WERI-Rb-1 (cell line): ENCODE data around the gene RBM42.
"Not testable (repeated sequence)": the region's sequence is repeated elsewhere in the genome, so short reads cannot be mapped to it uniquely, and the experiment has no call there.

Source experiments
- DNase-seq: peaks from one replicate; pipeline ENCODE4 v3.0.0-alpha.2; 2020
- H3K27ac ChIP-seq: fragments of 250-450 bp; sonication (Bioruptor Pico); 2 replicates; pipeline ENCODE4 v1.5.1; 2020; ENCODE audit warnings: mild to moderate bottlenecking, moderate library complexity
- H3K27me3 ChIP-seq: fragments of 250-450 bp; sonication (Bioruptor Pico); 2 replicates; pipeline ENCODE4 v1.5.1; 2021; ENCODE audit warnings: mild to moderate bottlenecking, low read depth, moderate library complexity; ENCODE audit not compliant: insufficient read depth, severe bottlenecking
- H3K36me3 ChIP-seq: fragments of 250-450 bp; sonication (Bioruptor Pico); 2 replicates; pipeline ENCODE4 v1.5.1; 2020; ENCODE audit warnings: mild to moderate bottlenecking, moderate library complexity
- H3K4me3 ChIP-seq: 2 replicates; pipeline ENCODE4 v1.5.1; 2011; ENCODE audit warnings: low read depth, mild to moderate bottlenecking, control low read depth, low read length
- H3K9me3 ChIP-seq: fragments of 250-450 bp; sonication (Bioruptor Pico); 2 replicates; pipeline ENCODE4 v1.5.1; 2021; ENCODE audit warnings: mild to moderate bottlenecking, moderate library complexity; ENCODE audit not compliant: severe bottlenecking
- TF ChIP-seq, protein P1 (sequence below): IDR thresholded peaks from 2 replicates; pipeline ENCODE4 v1.5.1; 2011; ENCODE audit warnings: low read depth, mild to moderate bottlenecking, control low read depth, inconsistent platforms, low read length

Gene RBM42

GRCh38 chr19:35592226-35592625 is 36.6 kb upstream of the RBM42 start:
- TF ChIP-seq, protein P1, sequence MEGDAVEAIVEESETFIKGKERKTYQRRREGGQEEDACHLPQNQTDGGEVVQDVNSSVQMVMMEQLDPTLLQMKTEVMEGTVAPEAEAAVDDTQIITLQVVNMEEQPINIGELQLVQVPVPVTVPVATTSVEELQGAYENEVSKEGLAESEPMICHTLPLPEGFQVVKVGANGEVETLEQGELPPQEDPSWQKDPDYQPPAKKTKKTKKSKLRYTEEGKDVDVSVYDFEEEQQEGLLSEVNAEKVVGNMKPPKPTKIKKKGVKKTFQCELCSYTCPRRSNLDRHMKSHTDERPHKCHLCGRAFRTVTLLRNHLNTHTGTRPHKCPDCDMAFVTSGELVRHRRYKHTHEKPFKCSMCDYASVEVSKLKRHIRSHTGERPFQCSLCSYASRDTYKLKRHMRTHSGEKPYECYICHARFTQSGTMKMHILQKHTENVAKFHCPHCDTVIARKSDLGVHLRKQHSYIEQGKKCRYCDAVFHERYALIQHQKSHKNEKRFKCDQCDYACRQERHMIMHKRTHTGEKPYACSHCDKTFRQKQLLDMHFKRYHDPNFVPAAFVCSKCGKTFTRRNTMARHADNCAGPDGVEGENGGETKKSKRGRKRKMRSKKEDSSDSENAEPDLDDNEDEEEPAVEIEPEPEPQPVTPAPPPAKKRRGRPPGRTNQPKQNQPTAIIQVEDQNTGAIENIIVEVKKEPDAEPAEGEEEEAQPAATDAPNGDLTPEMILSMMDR = peak; percentile 77
- H3K27me3 ChIP-seq = no peaks in the 10 kb centered on the region
- no peaks in the 10 kb centered on the region for H3K36me3 ChIP-seq
- H3K9me3 ChIP-seq = no peaks in the 10 kb centered on the region
- no peak overlapping the region for H3K27ac ChIP-seq
- H3K4me3 ChIP-seq = no peak overlapping the region
- DNase-seq = peak; percentile 29

DNA sequence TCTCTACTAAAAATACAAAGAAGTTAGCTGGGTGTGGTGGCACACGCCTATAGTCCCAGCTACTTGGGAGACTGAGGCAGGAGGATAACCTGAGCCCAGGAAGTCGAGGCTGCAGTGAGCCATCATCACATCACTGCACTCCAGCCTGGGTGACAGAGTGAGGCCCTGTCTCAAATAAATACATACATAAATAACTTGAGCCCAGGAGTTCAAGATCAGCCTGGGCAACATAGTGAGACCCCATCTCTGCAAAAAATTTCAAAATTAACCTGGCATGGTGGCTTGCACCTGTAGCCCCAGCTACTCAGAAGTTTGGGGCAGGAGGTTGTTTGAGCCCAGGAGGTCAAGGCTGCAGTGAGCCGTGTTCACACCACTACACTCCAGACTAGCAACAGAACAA is 33.8 kb upstream of the RBM42 start:
- H3K4me3 ChIP-seq, DNase-seq, H3K27me3 ChIP-seq, H3K9me3 ChIP-seq, H3K36me3 ChIP-seq, H3K27ac ChIP-seq: not testable (repeated sequence)

- H3K4me3 ChIP-seq = no peak overlapping the region
- DNase-seq = no peak
- H3K27me3 ChIP-seq = no peaks in the 10 kb centered on the region
- no peak overlapping the region for H3K27ac ChIP-seq
- no peaks in the 10 kb centered on the region for H3K36me3 ChIP-seq
- TF ChIP-seq, protein P1 = no peak
- H3K9me3 ChIP-seq = no peaks in the 10 kb centered on the region
Measured at GRCh38 chr19:35595928-35596327, 32.9 kb upstream of the RBM42 start.

DNA sequence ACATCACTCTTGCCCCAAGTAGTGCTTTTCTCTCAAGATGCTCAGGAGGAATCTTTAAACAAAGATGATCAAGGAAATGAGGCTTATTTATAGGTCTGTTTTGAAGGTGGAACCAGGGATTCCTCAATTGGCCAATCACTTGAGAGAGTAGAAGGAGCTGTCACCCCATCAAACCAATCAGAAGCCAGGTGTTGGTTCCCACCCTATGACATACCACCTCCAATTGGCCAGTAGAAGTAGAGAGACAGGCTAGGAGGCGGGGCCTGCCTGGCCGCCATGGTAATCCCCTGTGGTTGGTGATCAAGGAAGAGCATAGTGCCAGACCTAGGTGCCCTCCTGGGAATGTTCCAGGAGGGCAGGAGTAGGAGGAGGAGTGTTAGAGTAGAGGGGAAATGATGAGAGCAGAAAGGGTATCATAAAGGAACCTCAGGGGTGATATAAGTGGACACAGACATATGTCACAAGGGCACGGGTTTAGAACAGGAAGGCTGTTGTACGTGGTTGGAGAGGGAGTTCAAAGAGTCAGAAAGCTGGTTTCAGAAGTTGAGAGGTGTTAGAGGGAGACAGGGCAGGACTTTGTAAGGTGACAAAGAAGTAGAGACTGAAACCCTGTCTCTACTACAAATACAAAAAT is 32.4 kb upstream of the RBM42 start:
- H3K36me3 ChIP-seq = no peaks in the 10 kb centered on the region
- no peak for DNase-seq
- H3K9me3 ChIP-seq = no peaks in the 10 kb centered on the region
- no peaks in the 10 kb centered on the region for H3K27me3 ChIP-seq
- TF ChIP-seq, protein P1 = no peak
- no peak overlapping the region for H3K4me3 ChIP-seq
- H3K27ac ChIP-seq = no peak overlapping the region

DNA sequence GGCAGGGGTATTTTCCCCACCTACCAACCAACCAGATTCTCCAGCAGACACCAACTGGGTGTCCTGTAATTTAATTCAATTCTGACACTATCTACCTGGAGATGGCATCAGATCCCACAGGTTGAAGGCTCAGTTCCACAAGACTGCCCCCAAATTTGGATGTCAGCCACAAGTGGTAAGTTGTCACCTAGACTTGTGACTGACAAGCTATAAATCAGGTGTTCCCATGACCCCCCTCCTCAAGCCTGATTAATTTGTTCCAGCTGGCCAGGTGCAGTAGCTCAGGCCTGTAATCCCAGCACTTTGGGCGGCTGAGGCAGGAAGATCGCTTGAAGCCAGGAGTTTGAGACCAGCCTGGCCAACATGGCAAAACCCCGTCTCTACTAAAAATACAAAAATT is 26.9 kb upstream of the RBM42 start:
- H3K36me3 ChIP-seq = no peaks in the 10 kb centered on the region
- H3K27me3 ChIP-seq = no peaks in the 10 kb centered on the region
- no peak overlapping the region for H3K4me3 ChIP-seq
- DNase-seq = peak; percentile 27
- H3K27ac ChIP-seq = no peak overlapping the region
- TF ChIP-seq, protein P1 = no peak
- H3K9me3 ChIP-seq = peaks cover 1% of the 10 kb centered on the region

- H3K27ac ChIP-seq, DNase-seq, H3K36me3 ChIP-seq, H3K27me3 ChIP-seq, H3K4me3 ChIP-seq: not testable (repeated sequence)
- peaks cover 10% of the 10 kb centered on the region for H3K9me3 ChIP-seq
Measured at GRCh38 chr19:35604436-35604835, 24.4 kb upstream of the RBM42 start.

DNA sequence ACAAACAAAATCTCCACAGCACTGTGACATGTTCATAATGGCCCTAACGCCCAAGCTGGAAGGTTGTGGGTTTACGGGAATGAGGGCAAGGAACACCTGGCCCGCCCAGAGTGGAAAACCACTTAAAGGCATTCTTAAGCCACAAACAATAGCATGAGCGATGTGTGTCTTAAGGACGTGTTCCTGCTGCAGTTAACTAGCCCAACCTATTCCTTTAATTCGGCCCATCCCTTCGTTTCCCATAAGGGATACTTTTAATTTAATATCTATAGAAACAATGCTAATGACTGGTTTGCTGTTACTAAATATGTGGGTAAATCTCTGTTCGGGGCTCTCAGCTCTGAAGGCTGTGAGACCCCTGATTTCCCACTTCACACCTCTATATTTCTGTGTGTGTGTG is 21.7 kb upstream of the RBM42 start:
- H3K27ac ChIP-seq, H3K27me3 ChIP-seq, DNase-seq, H3K36me3 ChIP-seq, H3K4me3 ChIP-seq: not testable (repeated sequence)
- H3K9me3 ChIP-seq = peaks cover 10% of the 10 kb centered on the region
